B cell (primary cell): ENCODE results near the gene SLC15A5. TPM values are rescaled to one million over a fixed set of nuclear protein-coding genes. Genes with fewer than 3 reads are reported as not detected.

Experiments
- ATAC-seq: fragments of 200-7000 bp; cut with Tn5 transposase; one replicate; pipeline ENCODE4 v1.10.0; 2021; ENCODE audit warnings: low read depth, mild to moderate bottlenecking, moderate number of reproducible peaks, moderate library complexity
- CTCF ChIA-PET: fragments of 350-600 bp; sonication (Branson Sonifier 250); formaldehyde crosslinking; loops from one replicate; lab custom pipeline; 2021; ENCODE audit warnings: antibody characterized with exemption, inconsistent platforms; lab: Charles Lee
- POLR2A ChIA-PET: fragments of 350-600 bp; sonication (Branson Sonifier 250); formaldehyde crosslinking; loops from one replicate; lab custom pipeline; 2021; ENCODE audit warnings: antibody characterized with exemption; lab: Charles Lee
- DNase-seq: peaks from one replicate; pipeline ENCODE4 v3.0.0; 2013
- H2AFZ ChIP-seq: 2 replicates; pipeline ENCODE4 v1.6.1; 2012; ENCODE audit warnings: mild to moderate bottlenecking, low read depth, low read length; ENCODE audit not compliant: insufficient read depth, poor library complexity, severe bottlenecking
- H3K27ac ChIP-seq, 2 donors: 1 replicate in 1 of 2; 2 replicates in 1 of 2; pipeline ENCODE4 v1.5.1; 2012 to 2013; ENCODE audit warnings: low read length in 2 of 2, mild to moderate bottlenecking in 2 of 2, moderate library complexity in 1 of 2
- H3K27me3 ChIP-seq, 4 experiments: fragments of 200-600 bp in 1 of 4; sonication (generic) in 1 of 4; replicated peaks in 1 of 4; 1 replicate in 2 of 4; 2 replicates in 2 of 4; pipeline versions ENCODE4 v1.6.1 to v1.7.0; 2013 to 2016; ENCODE audit warnings: low read length in 3 of 4, mild to moderate bottlenecking in 2 of 4, mixed read lengths in 1 of 4, moderate library complexity in 1 of 4; ENCODE audit not compliant: insufficient read depth in 4 of 4, control insufficient read depth in 3 of 4; ENCODE audit errors: control extremely low read depth in 1 of 4
- H3K36me3 ChIP-seq, 2 experiments: replicated peaks in 1 of 2; 1 replicate in 1 of 2; 2 replicates in 1 of 2; pipeline versions ENCODE4 v1.6.1 to v1.7.1; 2013; ENCODE audit warnings: low read length in 1 of 2; ENCODE audit not compliant: insufficient read depth in 2 of 2, control insufficient read depth in 1 of 2; ENCODE audit errors: control extremely low read depth in 1 of 2, extremely low read depth in 1 of 2
- H3K4me1 ChIP-seq, 2 donors: fragments of 200-600 bp in 1 of 2; sonication (generic) in 1 of 2; 1 replicate in 1 of 2; 2 replicates in 1 of 2; pipeline versions ENCODE4 v1.5.1 to v1.6.1; 2013 to 2017; ENCODE audit warnings: low read length in 2 of 2; ENCODE audit not compliant: control insufficient read depth in 2 of 2, insufficient read depth in 2 of 2
- H3K4me2 ChIP-seq: replicated peaks from 2 replicates; pipeline ENCODE3; 2012; ENCODE audit warnings: mild to moderate bottlenecking, low read depth, low read length; ENCODE audit not compliant: poor library complexity, severe bottlenecking
- H3K4me3 ChIP-seq, 5 experiments: fragments of 200-600 bp in 1 of 5; sonication (generic) in 1 of 5; 1 replicate in 3 of 5; 2 replicates in 2 of 5; pipeline versions ENCODE4 v1.5.1 to v1.7.0; 2011 to 2016; ENCODE audit warnings: low read length in 4 of 5, mild to moderate bottlenecking in 4 of 5, low read depth in 2 of 5, control low read depth in 1 of 5, moderate library complexity in 1 of 5; ENCODE audit not compliant: insufficient read depth in 1 of 5; ENCODE audit errors: control extremely low read depth in 1 of 5, extremely low read depth in 1 of 5
- H3K79me2 ChIP-seq: fragments of 200-600 bp; sonication (generic); one replicate; pipeline ENCODE4 v1.6.0; 2016; ENCODE audit warnings: low read length; ENCODE audit not compliant: control insufficient read depth, insufficient read depth
- H3K9ac ChIP-seq: fragments of 200-600 bp; sonication (generic); 2 replicates; pipeline ENCODE4 v1.6.1; 2017; ENCODE audit warnings: mild to moderate bottlenecking, low read length, moderate library complexity
- H3K9me3 ChIP-seq, 3 donors: one replicate each; pipeline versions ENCODE4 v1.6.1 to v1.7.1; 2013; ENCODE audit warnings: low read length in 2 of 3; ENCODE audit not compliant: control insufficient read depth in 2 of 3, insufficient read depth in 1 of 3; ENCODE audit errors: control extremely low read depth in 1 of 3
- H4K20me1 ChIP-seq: 2 replicates; pipeline ENCODE4 v1.6.0; 2012; ENCODE audit warnings: mild to moderate bottlenecking, low read length; ENCODE audit not compliant: insufficient read depth, control insufficient read depth, poor library complexity, severe bottlenecking
- H3K27ac Mint-ChIP-seq: one replicate; pipeline ENCODE4 v1.8.0; 2021; ENCODE audit warnings: mixed read lengths
- H3K27me3 Mint-ChIP-seq: one replicate; pipeline ENCODE4 v1.8.0; 2021; ENCODE audit warnings: mixed read lengths
- H3K4me1 Mint-ChIP-seq: one replicate; pipeline ENCODE4 v1.8.0; 2021; ENCODE audit warnings: mixed read lengths
- H3K4me3 Mint-ChIP-seq: one replicate; pipeline ENCODE4 v1.8.0; 2021; ENCODE audit warnings: mixed read lengths
- H3K9me3 Mint-ChIP-seq: one replicate; pipeline ENCODE4 v1.8.0; 2022; ENCODE audit warnings: mixed read lengths; ENCODE audit not compliant: insufficient read depth
- CTCF ChIP-seq: fragments of 200-600 bp; IDR thresholded peaks from one replicate; pipeline ENCODE4 v1.8.0; 2022; ENCODE audit warnings: antibody characterized with exemption, mild to moderate bottlenecking
- EZH2 ChIP-seq: IDR thresholded peaks from 2 replicates; pipeline ENCODE4 v1.6.1; 2012; ENCODE audit warnings: borderline replicate concordance, low read depth, mild to moderate bottlenecking, moderate library complexity, low read length; ENCODE audit not compliant: insufficient read depth, poor library complexity, severe bottlenecking
- WGBS: methylation state at CpG from one replicate; pipeline ENCODE4 v1.1.5; 2013; ENCODE audit warnings: missing lambda C conversion rate; ENCODE audit not compliant: insufficient coverage; 5-methylcytosine and 5-hydroxymethylcytosine counted together
- intact Hi-C: fragments of 100-400 bp; cut with micrococcal nuclease; formaldehyde crosslinking; loops from one replicate; pipeline ENCODE4 v1.10.0; 2022
- polyA plus RNA-seq: library from polyadenylated mRNA; depleted of rRNA; stranded (reverse); fragments of >200 nt; gene quantifications from 2 replicates; pipeline ENCODE4 v1.2.3, GENCODE V29; 2012
- total RNA-seq, 2 donors: library from RNA; stranded (reverse); fragments of 120-200 nt in 1 of 2; gene quantifications; 1 replicate in 1 of 2; 2 replicates in 1 of 2; pipeline versions ENCODE4 v1.2.3 to v1.2.4, GENCODE V29; 2013 to 2022

Gene SLC15A5
- total and polyA plus RNA-seq, 2 donors (not counting 1 experiment from before 2014, with no cell fraction given): not detected

GRCh38 chr12:16174282-16174681, 103.2 kb downstream of the SLC15A5 start:
- no peaks in the 10 kb centered on the region for H4K20me1 ChIP-seq
- H3K79me2 ChIP-seq: no peaks in the 10 kb centered on the region
- Mint-ChIP-seq H3K4me3 (no peak overlapping the region), H3K27me3 (no peaks in the 10 kb centered on the region), H3K9me3 (no peaks in the 10 kb centered on the region), H3K27ac (no peak overlapping the region), H3K4me1 (no peaks in the 10 kb centered on the region)
- no peak for DNase-seq
- ChIA-PET POLR2A (no interaction called here), CTCF (no interaction called here)
- 91% methylated on average over 4 of the region's 4 CpGs for WGBS
- H3K4me1 ChIP-seq: no peaks in the 10 kb centered on the region
- H3K27ac ChIP-seq: no peak overlapping the region
- H3K27me3 ChIP-seq: no peaks in the 10 kb centered on the region
- H3K36me3 ChIP-seq: no peaks in the 10 kb centered on the region
- no peak for ATAC-seq
- TF ChIP-seq CTCF (no peak), EZH2 (no peak)
- intact Hi-C loops: no loop called here
- no peak overlapping the region for H3K4me3 ChIP-seq
- H3K9ac ChIP-seq: no peak overlapping the region
- H2AFZ ChIP-seq: no peak overlapping the region
- H3K9me3 ChIP-seq: no peaks in the 10 kb centered on the region
- H3K4me2 ChIP-seq: no peak overlapping the region

GRCh38 chr12:16171348-16171747, 106.1 kb downstream of the SLC15A5 start:
- H3K27me3 Mint-ChIP-seq: no peaks in the 10 kb centered on the region

More at GRCh38 chr12:16171348-16171747, 106.1 kb downstream of the SLC15A5 start:
- Histone ChIP-seq H3K4me1 (no peaks in the 10 kb centered on the region), H2AFZ (no peak overlapping the region), H3K9ac (no peak overlapping the region), H3K4me2 (no peak overlapping the region), H3K4me3 (no peak overlapping the region), H4K20me1 (no peaks in the 10 kb centered on the region), H3K27ac (no peak overlapping the region), H3K9me3 (no peaks in the 10 kb centered on the region), H3K27me3 (no peaks in the 10 kb centered on the region), H3K79me2 (no peaks in the 10 kb centered on the region), H3K36me3 (no peaks in the 10 kb centered on the region)
- H3K4me1 Mint-ChIP-seq: no peaks in the 10 kb centered on the region
- DNase-seq (no peak), ATAC-seq (no peak)
- POLR2A ChIA-PET: no interaction called here
- H3K4me3 Mint-ChIP-seq: no peak overlapping the region
- no peaks in the 10 kb centered on the region for H3K9me3 Mint-ChIP-seq
- 89% methylated on average over 1 of the region's 2 CpGs for WGBS
- CTCF ChIA-PET: no interaction called here
- H3K27ac Mint-ChIP-seq: no peak overlapping the region
- intact Hi-C loops: no loop called here
- TF ChIP-seq CTCF (no peak), EZH2 (no peak)
